Measurements from ENCODE around the gene OR6B1. TPM values are rescaled to one million over a fixed set of nuclear protein-coding genes. Genes with fewer than 3 reads are reported as not detected.

OR6B1 gene
- not detected for total RNA-seq

GRCh38 chr7:144000020-144000419 is at the start of gene OR6B1:
Gene OR6B1 (plus strand): TSS chr7:144000320. CDS start chr7:144003997, 3,677 bp downstream.

GRCh38 chr7:143954544-143954943 is 45.6 kb upstream of the OR6B1 start, which contains the start of gene OR2F1:
Gene OR2F1 (plus strand): TSS chr7:143954844. CDS start chr7:143959971, 5,127 bp downstream.

GRCh38 chr7:144048648-144049047 is 48.5 kb downstream of the OR6B1 start, which contains the start of gene OR2A5:
Gene OR2A5 (plus strand): TSS chr7:144048948. CDS start chr7:144050402, 1,454 bp downstream.

Other genes with a start within 250 kb of the OR6B1 start
- not detected for gene CTAGE6, start 242.6 kb upstream of the OR6B1 start, total RNA-seq
- 10 to 100 TPM; 28.0 to 31.3 TPM for gene TCAF1, start 98.1 kb upstream of the OR6B1 start, total RNA-seq
- gene OR2F2, start 65.1 kb upstream of the OR6B1 start, total RNA-seq: not detected
- gene OR2F1, start 45.5 kb upstream of the OR6B1 start, total RNA-seq: not detected
- gene OR2A5, start 48.6 kb downstream of the OR6B1 start, total RNA-seq: not detected
- gene OR2A25, start 69.5 kb downstream of the OR6B1 start, total RNA-seq: not detected
- gene OR2A12, start 86.0 kb downstream of the OR6B1 start, total RNA-seq: not detected
- gene OR2A2, start 109.3 kb downstream of the OR6B1 start, total RNA-seq: not detected
- not detected for gene OR2A14, start 122.9 kb downstream of the OR6B1 start, total RNA-seq
- gene CTAGE4, start 183.1 kb downstream of the OR6B1 start, total RNA-seq: under 1 TPM; under 0.01 to 0.69 TPM
- gene ARHGEF35, start 195.5 kb downstream of the OR6B1 start, total RNA-seq: 1 to 10 TPM in 1 of 2 donors, under 1 TPM in 1; 0.67 to 1.4 TPM
- gene OR2A42, start 239.3 kb downstream of the OR6B1 start, total RNA-seq: not detected